GM12874 (cell line): ENCODE results near the gene ACTR3.

Experiments
- TF ChIP-seq, protein P1 (sequence below): IDR thresholded peaks from 2 replicates; pipeline ENCODE4 v1.5.1; 2011; ENCODE audit warnings: low read depth, mild to moderate bottlenecking, control low read depth, low read length, moderate library complexity; ENCODE audit not compliant: insufficient read depth

ACTR3 gene

DNA sequence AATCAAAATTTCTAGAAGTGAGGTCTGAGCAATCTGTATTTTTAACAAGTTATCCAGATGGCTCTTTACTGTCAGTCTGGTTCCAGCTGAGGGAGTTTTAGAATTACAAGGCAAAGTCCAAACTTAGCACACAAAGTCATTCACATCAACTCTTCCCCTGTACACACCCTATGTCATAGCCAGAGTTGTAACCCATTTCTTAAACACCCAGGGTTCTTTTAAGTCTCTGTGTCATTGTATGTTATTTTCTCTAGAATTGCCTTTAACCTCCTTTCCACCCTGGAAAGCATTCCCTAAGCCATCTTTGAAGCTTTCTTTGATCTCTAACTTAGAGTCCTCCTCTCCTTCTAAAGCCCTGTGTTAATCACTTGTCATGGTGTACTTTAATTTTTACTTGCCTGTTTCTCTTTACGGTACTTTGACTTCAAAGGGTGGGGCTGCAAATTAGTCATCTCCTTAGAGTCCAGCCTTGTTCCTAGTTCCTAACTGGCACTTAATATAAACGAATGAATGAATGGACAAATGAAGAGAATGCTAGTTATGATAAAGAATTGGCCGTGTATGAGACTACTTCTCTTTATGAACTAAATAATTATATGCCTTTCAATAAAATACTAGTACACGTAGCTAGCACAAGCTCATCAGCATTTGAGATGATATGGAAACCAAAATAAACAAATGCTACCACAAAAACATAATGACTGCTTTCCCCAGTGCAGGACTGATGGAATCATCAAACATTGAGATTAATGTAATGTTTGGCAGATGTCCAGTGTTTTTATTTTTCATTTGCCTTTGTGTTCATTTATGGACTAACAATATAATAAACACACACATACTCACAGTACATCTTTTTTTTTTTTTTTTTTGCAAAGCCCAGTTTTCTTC is 11.9 kb upstream of the ACTR3 start:
- TF ChIP-seq, protein P1, sequence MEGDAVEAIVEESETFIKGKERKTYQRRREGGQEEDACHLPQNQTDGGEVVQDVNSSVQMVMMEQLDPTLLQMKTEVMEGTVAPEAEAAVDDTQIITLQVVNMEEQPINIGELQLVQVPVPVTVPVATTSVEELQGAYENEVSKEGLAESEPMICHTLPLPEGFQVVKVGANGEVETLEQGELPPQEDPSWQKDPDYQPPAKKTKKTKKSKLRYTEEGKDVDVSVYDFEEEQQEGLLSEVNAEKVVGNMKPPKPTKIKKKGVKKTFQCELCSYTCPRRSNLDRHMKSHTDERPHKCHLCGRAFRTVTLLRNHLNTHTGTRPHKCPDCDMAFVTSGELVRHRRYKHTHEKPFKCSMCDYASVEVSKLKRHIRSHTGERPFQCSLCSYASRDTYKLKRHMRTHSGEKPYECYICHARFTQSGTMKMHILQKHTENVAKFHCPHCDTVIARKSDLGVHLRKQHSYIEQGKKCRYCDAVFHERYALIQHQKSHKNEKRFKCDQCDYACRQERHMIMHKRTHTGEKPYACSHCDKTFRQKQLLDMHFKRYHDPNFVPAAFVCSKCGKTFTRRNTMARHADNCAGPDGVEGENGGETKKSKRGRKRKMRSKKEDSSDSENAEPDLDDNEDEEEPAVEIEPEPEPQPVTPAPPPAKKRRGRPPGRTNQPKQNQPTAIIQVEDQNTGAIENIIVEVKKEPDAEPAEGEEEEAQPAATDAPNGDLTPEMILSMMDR: no peak

DNA sequence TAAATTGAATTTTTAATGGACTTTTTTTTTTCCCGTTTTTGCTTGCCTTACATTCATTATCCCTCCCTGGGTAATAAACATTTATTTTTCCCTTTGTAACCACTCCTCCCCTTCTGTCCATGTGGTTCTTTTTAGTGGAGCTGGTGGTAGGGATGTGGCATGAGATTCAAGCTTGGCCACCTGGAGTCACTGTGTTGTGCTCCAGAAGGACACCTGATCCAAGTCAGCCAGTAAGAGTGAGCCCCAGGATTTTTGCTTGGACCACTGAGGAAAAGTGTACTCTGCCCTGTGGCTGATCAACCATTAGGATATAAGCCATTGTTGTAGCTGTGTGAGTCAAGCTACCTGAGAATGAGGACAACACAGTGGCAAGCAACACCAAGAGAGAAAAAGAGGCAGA is 11.1 kb upstream of the ACTR3 start:
- TF ChIP-seq, protein P1: no peak

DNA sequence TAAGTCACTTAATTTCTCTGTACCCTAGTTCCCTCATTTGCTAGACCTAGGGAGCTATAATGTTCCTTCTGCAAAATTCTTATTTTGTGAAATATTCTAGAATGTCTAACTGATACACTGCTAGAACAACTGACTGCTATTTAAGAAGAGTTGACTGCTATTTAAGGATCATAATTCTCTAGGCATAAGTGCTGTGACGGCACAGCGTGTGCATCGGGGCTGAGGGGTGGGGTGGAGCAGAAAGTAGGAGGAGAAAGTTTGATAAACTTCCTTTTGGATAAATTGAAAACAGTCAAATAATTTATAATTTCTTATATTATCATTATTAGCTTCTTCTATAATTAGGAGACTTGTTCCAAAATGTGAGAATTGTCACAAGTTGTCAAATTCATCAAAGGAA is 10.4 kb upstream of the ACTR3 start:
- TF ChIP-seq, protein P1: no peak

DNA sequence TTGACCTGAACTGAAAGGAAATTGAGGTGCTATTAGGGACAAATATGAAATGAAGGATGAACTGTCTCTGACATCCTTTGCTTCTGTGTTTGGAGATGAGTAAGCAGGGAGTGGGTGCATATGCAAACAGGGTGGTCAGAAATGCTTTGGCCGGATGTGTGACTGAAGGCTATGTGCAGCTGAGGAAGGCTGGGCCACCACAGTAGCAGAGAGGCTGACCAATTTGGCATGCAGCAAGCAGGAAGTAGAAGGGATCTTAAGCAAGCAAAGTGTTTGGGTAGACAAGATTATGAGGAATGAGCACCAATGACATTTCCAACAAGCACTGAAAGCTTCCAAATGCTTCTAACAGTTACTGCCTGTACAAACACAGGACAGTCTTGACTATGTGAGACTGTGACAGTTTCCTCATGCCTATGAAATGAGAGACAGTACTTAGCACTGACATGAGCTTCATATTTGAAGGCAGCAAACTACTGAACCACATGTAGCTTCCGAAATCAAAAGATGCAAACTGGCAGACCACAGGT is 3.3 kb upstream of the ACTR3 start:
- TF ChIP-seq, protein P1: no peak

DNA sequence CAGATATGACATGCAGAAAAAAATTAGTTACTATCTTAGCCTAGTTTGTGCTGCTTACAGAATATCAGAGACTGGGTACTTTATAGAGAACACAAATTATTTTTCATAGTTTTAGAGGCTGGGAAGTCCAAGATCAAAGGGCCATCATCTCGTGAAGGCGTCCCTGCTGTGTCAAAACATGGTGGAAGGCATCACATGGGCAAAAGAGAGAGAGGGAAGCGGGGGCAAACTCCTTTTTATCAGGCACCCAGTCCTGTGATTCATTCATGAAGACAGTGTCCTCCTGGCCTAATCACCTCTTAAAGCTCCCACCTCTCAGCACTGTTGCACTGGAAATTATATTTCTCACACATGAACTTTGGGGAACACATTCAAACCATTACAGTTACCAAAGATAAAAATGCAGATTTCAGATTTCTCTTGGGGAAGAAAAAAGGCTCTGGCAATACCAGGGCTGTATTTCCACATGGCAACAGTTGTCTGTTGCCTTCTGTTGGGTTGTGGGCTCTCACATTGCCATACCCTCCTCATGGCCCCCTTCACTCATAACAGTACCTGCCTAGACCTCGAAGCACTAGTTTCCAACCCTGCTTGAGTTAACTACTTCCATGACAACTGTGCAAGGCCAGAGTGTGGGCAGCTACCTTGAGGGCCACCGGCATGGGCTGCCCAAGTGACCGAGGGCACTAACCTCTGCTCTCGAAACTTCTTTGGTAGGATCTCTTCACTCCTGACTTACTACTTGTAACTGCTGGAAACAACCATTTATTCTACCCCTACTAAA is 2.7 kb upstream of the ACTR3 start:
- TF ChIP-seq, protein P1: no peak

DNA sequence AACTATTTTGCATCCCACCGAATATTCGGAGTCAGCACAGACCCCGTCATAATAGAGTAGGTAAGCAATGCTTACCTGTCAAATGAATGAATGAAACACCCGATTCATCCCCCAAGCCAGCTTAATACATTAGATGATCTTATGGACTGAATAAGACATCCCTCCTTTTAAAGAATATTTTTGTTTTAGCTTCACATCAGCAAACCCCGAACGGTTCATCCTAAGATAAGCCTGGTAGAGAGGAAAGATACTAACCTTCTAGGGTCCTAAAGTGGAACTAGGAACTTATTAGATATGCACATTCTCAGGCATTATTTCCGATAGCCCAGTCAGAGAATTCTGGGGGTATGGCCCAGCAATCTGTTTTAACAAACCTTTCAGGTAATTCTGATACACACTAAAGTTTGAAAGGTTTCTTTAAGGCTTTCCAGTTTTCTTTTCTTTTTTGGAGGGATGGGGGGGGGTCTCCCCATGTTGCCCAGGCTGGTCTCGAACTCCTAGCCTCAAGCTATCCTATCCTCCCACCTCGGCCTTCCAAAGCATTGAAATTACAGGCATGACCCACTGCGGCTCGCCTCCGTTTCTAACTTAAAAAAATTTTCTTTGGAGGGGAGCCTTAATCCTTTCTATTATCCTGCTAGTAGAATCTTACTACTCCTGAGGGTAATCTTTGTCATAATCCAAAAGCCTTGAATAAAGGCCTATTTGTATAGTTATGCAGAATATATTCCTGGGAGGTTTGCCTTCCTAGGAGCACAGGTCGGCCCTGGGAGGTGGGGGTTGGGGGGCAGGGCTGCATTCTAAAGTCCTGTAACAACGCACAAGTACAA is 1.0 kb upstream of the ACTR3 start:
- TF ChIP-seq, protein P1: no peak
